ENCODE results near the gene LDLRAP1. TPM values are rescaled to one million over a fixed set of nuclear protein-coding genes. Genes with fewer than 3 reads are reported as not detected.

LDLRAP1 gene
- total and polyA plus RNA-seq, 7 donors, result 9.1 to 35.8 (median 17.4) TPM

- no peak for DNase-seq
- Histone ChIP-seq H3K36me3 (peaks cover 0 to 18% (median 0%) of the 10 kb centered on the region in 4 donors), H3K9me3 (no peaks in the 10 kb centered on the region), H3K4me3 (no peak overlapping the region), H3K27ac (no peak overlapping the region), H3K27me3 (no peaks in the 10 kb centered on the region), H3K4me1 (peaks cover 0 to 33% (median 20%) of the 10 kb centered on the region in 4 donors)
- intact Hi-C loops (cut with DNase I), result no loop called here
- TF ChIP-seq POLR2A (IDR thresholded peaks at IDR 0.05), result no peak
- no peak for TF ChIP-seq CTCF (IDR thresholded peaks at IDR 0.05)
- TF ChIP-seq EP300 (IDR thresholded peaks at IDR 0.05), result no peak
- TF ChIP-seq POLR2AphosphoS5 (IDR thresholded peaks at IDR 0.05), result no peak
- 84 to 87% methylated on average over 3 of the region's 3 CpGs for WGBS, 2 donors
Observed at GRCh38 chr1:25550683-25551310, 7.4 kb downstream of the LDLRAP1 start.

- DNase-seq, result no peak
- no peak overlapping the region for H3K4me3 ChIP-seq
- peaks cover 0 to 31% (median 0%) of the 10 kb centered on the region in 4 donors for H3K36me3 ChIP-seq
- H3K27me3 ChIP-seq, result no peaks in the 10 kb centered on the region
- peaks cover 0 to 29% (median 20%) of the 10 kb centered on the region in 4 donors for H3K4me1 ChIP-seq
- H3K27ac ChIP-seq, result no peak overlapping the region
- intact Hi-C loops (cut with DNase I), result no loop called here
- TF ChIP-seq POLR2AphosphoS5 (IDR thresholded peaks at IDR 0.05) (no peak), POLR2A (IDR thresholded peaks at IDR 0.05) (no peak), EP300 (IDR thresholded peaks at IDR 0.05) (no peak), CTCF (IDR thresholded peaks at IDR 0.05) (no peak)
- no peaks in the 10 kb centered on the region for H3K9me3 ChIP-seq
- WGBS, 2 donors, result 84 to 94% methylated on average over 11 of the region's 11 CpGs
Observed at GRCh38 chr1:25553749-25554429, 10.5 kb downstream of the LDLRAP1 start.

- H3K27me3 ChIP-seq, result no peaks in the 10 kb centered on the region
- H3K27ac ChIP-seq, result no peak overlapping the region
- 93 to 94% methylated on average over 3 of the region's 3 CpGs for WGBS, 2 donors
- no peak for DNase-seq
- intact Hi-C loops (cut with DNase I), result no loop called here
- peaks cover 0 to 24% (median 16%) of the 10 kb centered on the region in 4 donors for H3K4me1 ChIP-seq
- H3K9me3 ChIP-seq, result no peaks in the 10 kb centered on the region
- H3K4me3 ChIP-seq, result no peak overlapping the region
- H3K36me3 ChIP-seq, result peaks cover 0 to 36% (median 0%) of the 10 kb centered on the region in 4 donors
- TF ChIP-seq CTCF (IDR thresholded peaks at IDR 0.05) (no peak), POLR2AphosphoS5 (IDR thresholded peaks at IDR 0.05) (no peak), EP300 (IDR thresholded peaks at IDR 0.05) (no peak), POLR2A (IDR thresholded peaks at IDR 0.05) (no peak)
Observed at GRCh38 chr1:25554430-25554780, 11.0 kb downstream of the LDLRAP1 start.

- TF ChIP-seq CTCF (IDR thresholded peaks at IDR 0.05) (no peak), POLR2A (IDR thresholded peaks at IDR 0.05) (no peak), EP300 (IDR thresholded peaks at IDR 0.05) (no peak), POLR2AphosphoS5 (IDR thresholded peaks at IDR 0.05) (no peak)
- Histone ChIP-seq H3K4me3 (no peak overlapping the region), H3K4me1 (peaks cover 0 to 16% (median 9%) of the 10 kb centered on the region in 4 donors), H3K9me3 (no peaks in the 10 kb centered on the region), H3K36me3 (peaks cover 0 to 41% (median 0%) of the 10 kb centered on the region in 4 donors), H3K27ac (no peak overlapping the region), H3K27me3 (no peaks in the 10 kb centered on the region)
- intact Hi-C loops (cut with DNase I), result no loop called here
- 88 to 93% methylated on average over 14 of the region's 14 CpGs for WGBS, 2 donors
- DNase-seq, result no peak
Observed at GRCh38 chr1:25554886-25555752, 11.7 kb downstream of the LDLRAP1 start.

Data from sigmoid colon (tissue), 7 donors.